Measurements from ENCODE around the gene SPOCK3. TPM values are rescaled to one million over a fixed set of nuclear protein-coding genes. Genes with fewer than 3 reads are reported as not detected.
"Not testable (repeated sequence)": the region's sequence is repeated elsewhere in the genome, so short reads cannot be mapped to it uniquely, and the experiment has no call there.

The SPOCK3 gene
- total RNA-seq, 1 donor from 2014 or later, result 23.6 TPM

DNA sequence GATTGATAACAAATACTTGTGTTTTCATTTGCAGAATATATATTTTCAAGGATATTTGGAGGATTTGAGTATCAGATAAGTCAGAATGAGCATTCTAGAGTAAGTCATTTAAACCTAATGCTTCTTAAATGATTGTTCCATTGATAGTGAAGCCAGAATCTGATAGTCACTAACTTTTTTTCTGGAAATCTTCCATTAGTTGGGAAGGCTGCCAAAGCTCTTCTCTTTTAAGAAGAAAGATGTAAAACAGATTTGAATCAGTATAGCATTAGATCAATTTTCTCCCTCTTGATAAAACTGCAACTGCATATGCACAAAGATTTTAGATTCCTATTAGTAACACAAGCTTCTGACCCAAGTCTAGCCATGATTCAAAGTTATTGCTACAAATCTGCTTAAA is 256.7 kb downstream of the SPOCK3 start:
- DNase-seq (ENCODE audit: low spot score in 2 of 2), result no peak
- no peak for FAIRE-seq

DNA sequence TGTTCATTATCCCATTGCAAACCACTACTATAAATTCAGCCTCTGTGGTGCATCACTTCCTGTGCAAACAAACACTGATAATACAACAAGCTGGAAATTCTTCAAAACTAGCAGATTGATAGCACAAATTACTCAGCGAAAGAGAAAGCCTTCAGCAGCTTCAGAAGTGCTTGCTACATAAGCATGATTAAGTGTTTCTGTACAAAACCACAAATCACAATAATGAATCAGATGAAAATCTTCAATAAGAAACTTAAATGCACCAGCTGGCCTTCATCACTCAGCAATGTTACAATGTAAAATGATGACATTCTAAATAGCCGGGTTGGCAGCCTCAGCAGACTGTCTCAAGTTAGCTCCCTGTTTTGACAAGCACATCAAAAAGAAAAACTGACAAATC is 262.2 kb downstream of the SPOCK3 start:
- DNase-seq (ENCODE audit: low spot score in 2 of 2), result no peak
- no peak for FAIRE-seq

DNA sequence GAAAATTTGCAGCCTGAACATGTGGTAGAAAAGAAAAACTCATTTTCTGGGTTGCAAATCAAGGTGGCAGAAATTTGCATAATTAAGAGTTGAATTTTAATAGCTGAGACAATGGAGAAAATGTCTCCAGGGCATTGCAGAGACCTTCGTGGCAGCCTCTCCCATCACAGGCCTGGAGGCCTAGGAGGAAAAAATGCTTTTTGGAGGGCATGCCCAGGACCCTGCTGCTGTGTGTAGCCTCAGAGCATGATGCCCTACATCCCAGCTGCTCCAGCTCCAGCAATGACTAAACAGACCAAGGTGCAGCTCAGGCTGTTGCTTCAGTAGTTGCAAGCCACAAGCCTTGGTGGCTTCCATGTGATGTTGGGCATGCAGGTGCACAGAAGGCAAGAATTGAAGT is 266.1 kb downstream of the SPOCK3 start:
- not testable (repeated sequence) for FAIRE-seq; DNase-seq (ENCODE audit: low spot score in 2 of 2)

DNA sequence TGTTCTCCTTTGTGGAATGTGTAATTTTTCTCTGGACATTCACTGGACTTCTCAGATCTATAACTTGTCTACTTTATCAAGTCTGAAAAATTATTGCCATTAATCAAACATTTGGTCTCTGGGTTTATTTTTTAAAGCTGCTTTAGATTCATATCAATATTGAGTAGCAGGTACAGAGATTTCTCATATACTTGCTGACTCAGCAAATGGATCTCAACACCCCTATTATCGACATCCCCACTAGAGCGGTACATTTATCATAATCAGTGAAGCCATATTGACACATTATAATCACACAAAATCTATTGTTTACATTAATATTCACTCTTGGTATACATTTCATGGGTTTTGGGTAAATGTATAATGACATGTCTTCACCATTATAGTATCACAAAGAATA is 268.7 kb downstream of the SPOCK3 start:
- no peak for FAIRE-seq

DNA sequence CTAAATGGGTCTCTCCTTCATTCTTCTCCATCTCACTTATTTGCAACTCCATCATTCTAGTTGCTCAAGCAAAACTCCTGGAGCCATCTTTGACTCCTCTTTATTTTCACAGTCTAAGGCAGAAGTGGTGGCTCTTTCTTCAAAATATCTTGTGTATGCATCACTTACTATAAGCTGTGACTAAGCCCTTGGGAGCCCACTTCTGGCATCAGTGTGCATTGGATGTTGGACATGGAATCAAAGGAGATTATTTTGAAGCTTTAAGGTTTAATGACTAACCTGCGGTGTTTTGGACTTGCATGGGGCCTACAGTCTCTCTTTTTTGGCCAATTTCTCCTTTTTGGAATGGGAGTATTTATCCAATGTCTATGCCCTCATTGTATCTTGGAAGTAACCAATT is 276.8 kb downstream of the SPOCK3 start:
- no peak for FAIRE-seq
- no peak for DNase-seq (ENCODE audit: low spot score in 2 of 2)

More for the DNA sequence above, 268.7 kb downstream of the SPOCK3 start:
- no peak for DNase-seq (ENCODE audit: low spot score in 2 of 2)

DNA sequence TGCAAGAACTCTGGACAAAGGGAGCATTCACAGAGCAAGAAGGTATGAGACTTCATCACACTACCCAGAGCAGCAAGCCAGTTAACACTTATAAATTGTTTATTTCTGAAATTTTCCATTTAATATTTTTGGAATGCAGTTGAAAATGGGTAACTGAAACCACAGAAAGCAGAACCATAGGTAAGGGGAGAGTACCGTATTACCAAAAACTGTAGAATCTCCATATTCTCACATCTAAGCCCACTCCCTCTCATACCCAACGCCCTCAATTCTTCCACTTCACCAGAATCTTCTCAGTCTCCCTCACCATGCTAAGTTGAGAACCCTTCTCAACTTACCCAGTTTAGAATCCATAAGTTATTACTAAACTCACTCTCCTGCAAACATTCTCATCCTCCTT is 277.8 kb downstream of the SPOCK3 start:
- DNase-seq (ENCODE audit: low spot score in 2 of 2), result no peak
- no peak for FAIRE-seq

DNA sequence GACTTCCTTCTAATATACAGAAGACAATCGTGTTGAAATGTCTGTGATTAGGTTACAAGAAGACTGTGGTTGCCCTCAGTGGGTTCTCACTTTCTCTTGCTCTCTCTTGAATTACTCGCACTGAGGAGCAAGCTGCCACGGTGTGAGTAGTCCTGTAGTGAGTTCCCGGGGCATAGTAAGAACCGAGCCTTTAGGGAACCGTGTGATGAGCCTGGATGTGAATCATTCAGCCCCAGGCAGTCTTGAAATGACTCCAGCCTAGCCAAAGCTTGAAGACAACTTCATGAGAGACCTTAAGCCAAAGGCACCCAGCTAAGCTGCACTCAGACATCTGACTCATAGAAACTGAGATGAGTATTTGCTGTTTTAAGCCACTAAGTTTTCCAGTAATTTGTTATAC is 292.7 kb downstream of the SPOCK3 start:
- FAIRE-seq (no peak), DNase-seq (ENCODE audit: low spot score in 2 of 2) (no peak)

DNA sequence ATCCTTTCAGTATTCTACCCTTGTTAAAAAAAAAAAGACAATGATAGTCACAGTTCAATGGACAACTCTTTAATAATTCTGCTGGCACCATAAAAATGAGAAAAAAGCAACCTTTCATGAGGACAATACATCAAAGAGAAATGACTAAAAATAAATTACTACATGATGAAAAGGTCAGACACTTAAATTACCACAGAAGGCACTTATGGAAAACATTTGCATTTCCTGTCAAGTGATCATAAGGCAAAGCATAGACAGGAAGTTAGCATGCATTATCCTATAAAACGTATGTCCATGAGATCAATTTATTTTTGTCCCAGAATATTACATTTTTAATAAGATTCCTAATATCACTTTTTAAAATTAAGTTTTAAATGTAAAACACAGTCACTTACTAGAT is 303.8 kb downstream of the SPOCK3 start:
- DNase-seq (ENCODE audit: low spot score in 2 of 2), result no peak
- no peak for FAIRE-seq

DNA sequence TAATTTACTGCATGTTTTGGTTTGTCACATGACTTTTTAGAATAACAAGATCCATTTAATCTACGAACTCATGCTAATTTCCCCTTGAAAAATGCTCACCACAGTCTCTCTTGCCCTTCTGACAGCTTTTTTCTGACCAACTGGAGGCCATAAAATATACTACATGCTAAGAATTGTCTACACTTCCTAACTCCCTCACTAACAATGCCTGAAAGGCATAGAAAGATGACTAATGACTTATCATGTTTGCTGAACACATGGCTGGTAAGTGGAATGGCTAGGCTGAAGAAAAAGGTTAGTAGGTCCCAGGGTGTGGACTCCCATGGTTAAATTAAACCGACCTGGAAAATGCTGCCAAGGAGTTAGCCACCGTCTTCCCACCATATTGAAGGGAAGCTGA is 309.9 kb downstream of the SPOCK3 start:
- FAIRE-seq (no peak), DNase-seq (ENCODE audit: low spot score in 2 of 2) (no peak)

DNA sequence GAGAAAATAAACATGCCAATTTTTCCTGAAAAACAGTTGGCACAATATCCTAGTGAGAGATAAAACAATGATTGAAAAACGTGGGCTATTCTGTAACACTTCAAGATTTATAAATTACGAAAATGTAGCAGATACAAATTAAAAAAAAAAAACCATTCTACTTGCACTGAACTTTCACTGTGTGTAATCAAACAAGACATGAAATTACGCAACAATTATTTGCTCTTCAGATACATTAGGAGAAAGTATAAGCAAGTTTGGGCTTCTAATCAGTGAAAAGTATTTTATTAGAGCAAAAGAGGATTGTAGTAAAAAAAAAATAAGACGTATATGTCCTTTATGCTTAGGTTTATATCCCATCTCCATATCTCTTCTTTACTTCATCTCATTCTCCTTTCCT is 320.4 kb downstream of the SPOCK3 start:
- FAIRE-seq (no peak), DNase-seq (ENCODE audit: low spot score in 2 of 2) (no peak)

DNA sequence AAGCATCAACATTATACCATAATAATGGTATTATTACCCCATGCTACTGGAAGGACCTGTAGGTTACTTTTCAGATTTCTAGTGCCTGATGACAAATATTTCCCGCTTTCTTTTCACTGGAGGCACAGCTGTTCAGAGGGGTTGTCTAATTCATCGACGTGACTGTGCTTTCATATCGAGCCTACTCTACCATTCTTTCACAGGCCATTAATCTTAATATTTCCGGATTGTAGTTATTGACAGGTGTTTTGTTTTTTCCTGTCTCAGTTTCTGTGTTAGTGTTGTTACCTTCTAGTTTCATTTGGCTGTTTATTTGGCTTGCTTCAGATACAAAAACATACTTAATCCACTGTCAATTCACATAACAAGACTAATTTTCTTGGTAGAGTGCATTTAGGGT is 330.9 kb downstream of the SPOCK3 start:
- DNase-seq (ENCODE audit: low spot score in 2 of 2) (no peak), FAIRE-seq (no peak)

DNA sequence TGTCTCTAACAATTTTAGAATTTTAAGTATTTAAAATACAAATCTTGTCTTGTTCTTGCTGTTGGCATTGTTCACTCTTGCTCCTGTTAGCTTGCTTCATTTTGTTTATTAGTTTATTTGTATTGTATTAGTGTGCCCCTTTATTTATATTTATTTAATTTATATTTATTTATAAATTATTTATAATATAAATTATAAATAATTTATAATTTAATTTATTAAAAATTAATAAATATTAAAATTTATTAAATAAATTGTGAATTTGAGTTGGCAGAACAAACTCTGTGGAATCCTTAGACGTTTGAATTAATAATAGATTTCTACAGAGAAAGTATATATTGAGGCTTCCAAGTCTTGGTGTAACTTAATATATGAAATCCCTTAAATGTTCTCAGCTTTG is 331.4 kb downstream of the SPOCK3 start:
- FAIRE-seq (peak; percentile 89), DNase-seq (ENCODE audit: low spot score in 2 of 2) (no peak)

DNA sequence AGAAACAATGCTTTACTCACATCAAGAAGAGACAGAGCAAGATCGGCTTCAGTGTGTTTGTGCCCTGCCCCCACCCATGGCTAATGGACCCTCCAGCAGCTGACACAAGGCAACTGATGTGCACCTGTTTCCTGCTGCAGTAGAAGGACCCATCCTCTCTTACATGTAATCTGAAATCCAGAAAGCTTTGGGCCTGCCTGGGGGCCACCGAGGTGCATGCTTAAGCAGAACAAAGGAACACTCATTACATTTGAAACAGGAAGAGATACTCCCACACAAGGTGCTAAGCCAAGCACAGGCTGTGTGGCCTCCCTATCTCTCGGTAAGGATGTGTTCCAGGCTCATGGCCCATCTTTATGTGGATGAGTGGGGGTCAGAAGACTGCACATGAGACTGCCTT is 338.0 kb downstream of the SPOCK3 start:
- no peak for DNase-seq (ENCODE audit: low spot score in 2 of 2)
- no peak for FAIRE-seq

DNA sequence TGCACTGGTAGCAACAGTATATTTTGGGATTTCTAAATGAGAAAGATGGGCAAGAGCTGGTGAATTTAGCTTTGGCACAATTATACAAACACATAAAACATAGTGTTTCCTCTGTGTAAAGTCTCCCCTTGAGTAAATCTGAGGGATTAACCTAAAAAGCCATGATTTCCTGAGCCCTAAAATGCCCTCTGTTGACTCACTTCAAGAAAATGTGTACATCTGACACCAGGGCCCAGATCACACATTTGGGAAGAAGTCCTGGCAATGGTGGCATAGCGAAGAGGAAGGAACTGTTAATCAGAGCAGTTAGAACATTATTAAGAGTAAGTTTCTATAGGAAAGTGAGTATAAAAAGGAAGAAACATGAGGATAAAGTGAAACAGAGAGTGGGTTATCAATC is 338.5 kb downstream of the SPOCK3 start:
- no peak for DNase-seq (ENCODE audit: low spot score in 2 of 2)
- FAIRE-seq, result no peak

DNA sequence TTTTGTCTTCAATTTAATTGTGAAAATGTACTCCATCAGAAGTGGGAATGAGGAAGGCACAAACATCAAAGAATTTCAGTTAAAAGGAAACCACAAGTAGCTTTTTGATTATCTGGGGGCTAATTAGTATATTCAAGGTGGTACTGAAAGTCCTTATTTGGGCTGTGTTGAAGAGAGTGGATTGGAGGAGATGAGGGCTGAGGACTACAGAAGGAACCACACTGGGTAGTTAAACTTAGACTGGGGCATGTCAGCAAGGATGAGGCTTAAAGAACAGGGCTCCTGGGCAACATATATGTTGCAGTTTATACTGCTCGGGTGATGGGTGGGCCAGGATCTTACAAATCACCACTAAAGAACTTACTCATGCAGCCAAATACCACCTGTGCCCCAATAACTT is 346.8 kb downstream of the SPOCK3 start:
- DNase-seq (ENCODE audit: low spot score in 2 of 2) (no peak), FAIRE-seq (no peak)

DNA sequence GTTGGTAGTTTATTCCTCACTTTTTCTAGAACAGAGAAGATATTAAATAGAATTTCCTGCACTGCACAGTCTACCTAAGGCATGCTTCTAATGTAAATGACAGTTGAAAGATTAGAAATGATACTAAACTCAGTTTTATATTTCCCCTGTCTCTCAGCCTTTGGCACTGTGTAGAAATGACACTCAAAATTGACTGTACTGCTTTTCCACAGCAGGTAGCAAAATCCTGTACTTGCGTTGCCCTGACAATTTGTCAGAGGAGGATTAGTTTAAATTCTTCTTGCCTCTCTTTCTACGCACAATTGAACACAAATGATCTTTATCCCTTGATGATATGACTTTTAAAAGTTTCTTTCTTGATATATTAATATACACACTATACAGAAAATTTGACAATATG is 347.6 kb downstream of the SPOCK3 start:
- DNase-seq (ENCODE audit: low spot score in 2 of 2) (no peak), FAIRE-seq (no peak)

DNA sequence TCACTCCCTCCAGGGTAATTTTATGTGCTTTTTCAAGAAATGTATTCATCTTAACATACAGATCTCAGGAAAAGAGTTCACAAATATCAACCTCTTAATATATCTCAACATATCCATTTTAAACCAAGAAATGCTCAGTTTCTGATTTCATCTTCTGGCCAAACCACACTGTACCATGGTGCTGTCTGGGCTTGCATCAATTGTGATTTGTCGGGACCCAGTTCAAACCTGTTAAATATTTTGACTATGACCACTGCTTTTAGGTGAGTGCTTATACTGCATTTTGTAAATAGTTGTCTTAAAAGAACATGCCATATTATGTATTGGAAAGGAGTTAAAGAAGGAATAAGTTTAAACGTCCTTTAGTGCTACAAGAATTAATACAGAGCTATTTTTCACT is 352.1 kb downstream of the SPOCK3 start:
- FAIRE-seq, result no peak
- no peak for DNase-seq (ENCODE audit: low spot score in 2 of 2)

DNA sequence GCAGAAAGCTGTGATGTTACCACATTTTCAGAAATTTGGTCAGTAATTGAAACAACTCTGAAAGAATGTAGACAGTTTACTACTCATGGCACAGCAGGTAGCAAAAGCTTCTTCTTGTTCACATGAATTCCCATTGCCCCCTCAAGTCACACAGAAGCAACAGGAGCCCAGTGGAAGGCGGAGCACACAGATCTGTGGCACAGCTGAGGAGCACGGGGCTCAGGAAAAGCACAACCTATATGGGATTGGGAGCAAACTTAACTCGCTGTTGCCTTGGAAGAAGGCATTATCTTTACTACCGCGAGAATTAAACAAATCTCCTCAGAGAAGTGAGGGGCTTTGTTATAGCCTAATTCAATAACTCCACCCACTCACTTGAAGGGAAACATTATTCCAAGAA is 358.5 kb downstream of the SPOCK3 start:
- no peak for FAIRE-seq
- no peak for DNase-seq (ENCODE audit: low spot score in 2 of 2)

DNA sequence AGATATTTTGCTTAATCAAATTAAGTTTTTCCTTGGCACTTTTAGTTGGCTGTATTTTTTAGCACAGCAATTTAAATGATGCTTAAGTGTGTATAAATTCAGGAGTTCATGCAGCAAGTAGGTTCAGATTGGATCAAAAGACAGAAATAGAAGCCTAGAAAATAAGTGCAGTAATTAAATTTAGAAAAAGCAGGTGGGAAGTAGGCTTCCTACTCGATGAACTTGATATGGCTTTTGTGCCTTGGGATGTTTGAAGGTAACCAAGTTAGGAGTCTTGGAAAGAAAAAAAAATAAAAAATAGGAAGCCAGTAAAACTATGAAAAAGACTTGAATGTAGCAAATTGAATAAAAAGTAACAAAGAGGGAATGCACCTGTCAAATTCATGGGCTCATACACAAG is 372.3 kb downstream of the SPOCK3 start:
- no peak for DNase-seq (ENCODE audit: low spot score in 2 of 2)
- FAIRE-seq, result no peak

DNA sequence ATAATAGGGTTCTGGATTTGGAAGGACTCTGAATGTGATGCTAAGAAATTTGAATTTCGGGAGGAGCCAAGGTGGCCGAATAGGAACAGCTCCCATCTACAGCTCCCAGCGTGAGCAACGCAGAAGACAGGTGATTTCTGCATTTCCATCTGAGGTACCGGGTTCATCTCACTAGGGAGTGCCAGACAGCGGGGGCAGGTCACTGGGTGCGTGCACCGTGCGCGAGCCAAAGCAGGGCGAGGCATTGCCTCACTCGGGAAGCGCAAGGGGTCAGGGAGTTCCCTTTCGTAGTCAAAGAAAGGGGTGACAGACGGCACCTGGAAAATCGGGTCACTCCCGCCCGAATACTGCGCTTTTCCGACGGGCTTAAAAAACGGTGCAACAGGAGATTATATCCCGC is 383.9 kb downstream of the SPOCK3 start:
- not testable (repeated sequence) for FAIRE-seq; DNase-seq (ENCODE audit: low spot score in 2 of 2)

DNA sequence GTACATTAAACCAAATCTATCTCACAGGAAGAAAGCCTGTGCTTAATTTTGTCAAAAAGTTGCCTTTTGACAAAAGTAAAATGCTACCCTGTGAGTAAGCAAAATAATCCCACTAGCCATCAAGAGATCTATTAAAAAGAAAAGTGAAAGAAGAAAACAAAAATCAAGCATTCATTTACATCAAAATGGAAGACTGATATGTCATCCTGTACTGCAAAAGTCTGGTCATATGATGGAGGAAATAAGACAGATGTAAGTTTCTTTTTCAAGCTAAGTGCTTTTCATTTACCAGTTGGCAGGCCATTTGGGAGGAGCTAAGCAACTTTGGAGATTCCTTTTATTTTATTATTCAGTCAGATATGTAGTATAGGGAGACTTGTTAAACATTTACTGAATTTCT is 387.4 kb downstream of the SPOCK3 start:
- FAIRE-seq, result no peak
- DNase-seq (ENCODE audit: low spot score in 2 of 2), result no peak

DNA sequence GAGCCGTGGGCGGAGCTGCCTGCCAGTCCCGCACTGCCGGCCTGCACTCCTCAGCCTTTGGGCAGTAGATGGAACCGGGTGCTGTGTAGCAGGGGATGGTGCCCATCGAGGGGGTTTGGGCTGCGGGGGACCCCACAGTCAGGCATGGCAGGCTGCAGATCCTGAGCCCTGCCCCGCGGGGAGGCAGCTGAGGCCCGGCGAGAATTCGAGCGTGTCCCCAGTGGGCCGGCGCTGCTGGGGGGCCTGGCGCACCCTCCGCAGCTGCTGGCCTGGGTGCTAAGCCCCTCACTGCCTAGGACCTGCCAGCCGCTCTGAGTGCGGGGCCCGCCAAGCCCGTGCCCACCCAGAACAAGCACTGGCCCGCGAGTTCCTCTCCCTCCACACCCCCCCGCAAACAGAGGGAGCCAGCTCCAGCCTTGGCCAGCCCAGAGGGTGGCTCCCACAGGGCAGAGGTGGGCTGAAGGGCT is 391.5 kb downstream of the SPOCK3 start:
- no peak for FAIRE-seq
- DNase-seq (ENCODE audit: low spot score in 2 of 2), result no peak

DNA sequence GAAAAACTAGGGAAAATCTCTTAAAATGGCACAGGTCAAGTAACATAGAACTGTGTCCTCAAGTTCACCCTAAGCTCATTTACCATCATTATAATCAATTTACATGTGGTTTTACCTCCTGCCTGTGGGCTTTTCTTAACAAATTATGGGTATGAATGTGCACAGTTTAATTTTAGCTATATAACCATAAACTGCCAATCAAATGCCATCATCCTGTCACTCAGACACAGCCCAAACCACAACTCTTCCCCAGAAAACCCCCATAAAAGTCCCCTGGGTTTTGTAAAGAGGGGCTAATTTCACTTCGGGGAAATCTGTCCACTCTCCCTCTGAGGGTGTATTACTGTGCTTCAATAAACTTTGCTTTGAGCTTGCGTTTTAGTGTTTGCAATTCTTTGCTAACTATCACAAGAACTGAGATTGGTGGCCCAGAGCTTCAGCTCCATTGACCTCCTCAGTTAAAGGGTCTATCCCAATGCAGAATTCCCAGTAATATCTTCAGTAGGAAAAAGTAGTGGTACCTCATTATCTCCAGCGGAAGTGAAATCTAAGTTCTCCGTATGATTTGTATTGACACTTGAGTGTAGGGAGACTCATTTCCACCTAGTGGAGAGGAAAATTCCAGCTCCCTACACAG is 394.6 kb downstream of the SPOCK3 start:
- FAIRE-seq (no peak), DNase-seq (ENCODE audit: low spot score in 2 of 2) (no peak)

Measured in frontal cortex (tissue), 4 donors.